Amniotic stem cell (primary cell): ENCODE results near the gene DAGLA.

Experiments
- DNase-seq: peaks from one replicate; lab custom pipeline; 2025; lab: John Stamatoyannopoulos, UW

The DAGLA gene

DNA sequence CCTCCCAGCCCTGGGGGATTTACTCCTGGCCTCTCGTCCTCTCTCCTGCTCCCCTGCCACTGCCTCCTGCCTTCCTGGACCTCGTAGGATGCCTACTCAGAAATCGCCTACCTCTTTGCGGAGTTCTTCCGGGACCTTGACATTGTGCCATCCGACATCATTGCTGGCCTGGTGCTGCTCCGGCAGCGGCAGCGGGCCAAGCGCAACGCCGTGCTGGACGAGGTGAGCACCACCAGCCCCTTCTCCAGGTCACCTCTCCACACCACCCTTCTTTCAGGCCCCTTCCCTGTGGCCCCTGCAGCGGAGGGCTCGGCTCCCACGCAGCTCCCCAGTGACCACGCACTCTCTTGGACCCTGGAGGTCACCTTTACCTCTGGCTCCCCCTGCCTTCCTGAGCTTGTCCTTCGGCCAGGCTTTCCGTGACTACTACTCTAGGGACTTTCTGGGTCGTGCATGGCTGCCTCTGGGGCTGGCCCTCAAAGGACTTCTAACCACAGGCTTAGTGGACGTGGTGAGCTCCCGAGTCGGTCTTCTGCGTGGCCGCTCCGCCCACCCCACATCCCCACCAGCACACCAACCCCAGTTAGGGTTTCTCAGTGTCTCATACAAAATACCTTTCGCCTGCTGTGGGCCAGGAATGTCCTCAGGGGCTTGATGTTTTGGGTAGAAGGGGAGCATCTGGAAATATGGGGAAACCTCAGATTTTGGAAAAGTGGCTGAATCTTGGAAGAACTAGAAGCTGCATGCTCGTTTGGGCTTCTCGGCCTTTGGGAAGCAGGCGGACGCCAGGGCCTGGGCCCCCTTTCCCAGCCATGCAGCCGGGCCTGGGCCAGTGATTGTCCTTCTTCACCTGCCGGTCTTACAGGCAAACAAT lies 48.1 kb downstream of the DAGLA start:
- DNase-seq: no peak

DNA sequence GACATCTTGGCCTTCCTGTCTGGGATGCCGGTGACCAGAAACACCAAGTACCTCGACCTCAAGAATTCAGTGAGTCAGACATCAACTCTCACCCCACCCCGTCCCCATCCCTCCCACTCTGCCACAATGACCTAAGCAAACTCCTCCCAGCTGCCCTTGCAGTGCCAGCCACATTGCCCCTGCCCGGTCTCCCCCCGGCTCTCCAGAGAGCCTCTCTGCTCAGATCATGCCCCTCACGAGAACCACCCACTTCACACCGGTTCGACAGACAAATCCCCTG lies 48.7 kb downstream of the DAGLA start:
- no peak for DNase-seq

DNA sequence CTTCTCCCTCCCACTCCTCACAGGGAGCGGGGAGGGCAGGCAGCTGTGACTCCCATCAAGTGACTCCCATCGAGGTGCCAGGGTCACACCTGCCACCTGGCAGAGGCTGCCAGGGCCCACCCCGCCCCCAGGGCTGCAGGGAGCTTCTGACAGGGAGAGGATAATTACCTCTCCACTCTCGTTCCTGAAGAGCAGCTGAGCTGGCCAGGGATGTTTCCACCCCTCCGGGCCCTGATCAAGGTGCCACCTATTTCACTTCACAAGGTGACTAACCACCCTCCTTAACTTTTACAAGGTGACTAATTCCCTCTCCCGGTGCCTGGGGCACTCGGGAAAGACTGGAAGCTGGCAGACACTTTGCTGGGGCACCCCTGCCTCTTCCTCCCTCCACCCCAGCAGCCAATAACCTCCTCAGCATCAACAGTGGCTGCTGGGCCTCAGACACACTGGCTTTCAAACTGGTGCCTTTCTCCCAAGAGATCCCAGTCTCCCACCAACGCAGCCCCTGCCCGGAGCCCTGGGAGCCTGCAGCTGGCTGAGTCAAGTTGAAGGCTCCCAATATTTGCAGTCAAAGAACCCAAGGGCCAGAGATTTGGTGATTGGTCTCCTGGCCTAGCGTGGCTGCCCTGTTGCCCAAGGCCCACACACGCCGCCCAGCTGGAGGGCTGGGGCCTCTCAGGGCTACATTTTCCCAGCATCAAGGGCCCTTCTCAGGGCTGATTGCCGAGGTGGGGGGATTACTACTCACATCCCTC lies 50.2 kb downstream of the DAGLA start:
- DNase-seq: no peak

DNA sequence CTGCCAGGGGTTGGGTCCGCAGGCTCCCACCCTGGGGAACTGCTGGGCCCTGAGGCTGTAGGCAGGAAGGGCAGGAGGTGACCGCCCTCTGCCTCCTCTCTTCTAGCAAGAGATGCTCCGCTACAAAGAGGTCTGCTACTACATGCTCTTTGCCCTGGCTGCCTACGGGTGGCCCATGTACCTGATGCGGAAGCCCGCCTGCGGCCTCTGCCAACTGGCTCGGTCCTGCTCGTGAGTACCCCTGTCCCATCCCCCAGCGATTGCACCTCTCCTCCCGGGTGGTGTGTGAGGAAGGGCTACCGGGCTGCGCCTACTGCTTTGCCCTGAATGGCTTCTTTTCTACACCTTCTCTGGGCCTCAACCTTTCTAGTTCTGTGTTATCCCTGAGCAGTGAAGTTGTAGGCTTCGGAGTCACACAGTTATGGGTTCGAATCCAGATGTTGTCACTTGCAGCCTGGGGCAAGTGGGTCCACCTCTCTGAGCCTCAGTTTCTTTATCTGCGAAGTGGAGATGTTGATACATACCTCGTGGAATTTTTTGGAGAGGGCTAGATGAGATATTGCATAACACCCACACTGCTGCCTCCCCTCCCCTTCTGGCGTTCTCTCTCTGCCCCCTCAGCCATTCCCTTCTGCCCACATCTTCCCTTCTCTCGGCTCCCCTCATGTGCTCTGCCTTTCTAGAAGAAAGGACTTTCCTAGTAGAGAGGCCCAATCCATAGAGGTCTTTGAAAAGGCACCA lies 51.2 kb downstream of the DAGLA start:
- no peak for DNase-seq

DNA sequence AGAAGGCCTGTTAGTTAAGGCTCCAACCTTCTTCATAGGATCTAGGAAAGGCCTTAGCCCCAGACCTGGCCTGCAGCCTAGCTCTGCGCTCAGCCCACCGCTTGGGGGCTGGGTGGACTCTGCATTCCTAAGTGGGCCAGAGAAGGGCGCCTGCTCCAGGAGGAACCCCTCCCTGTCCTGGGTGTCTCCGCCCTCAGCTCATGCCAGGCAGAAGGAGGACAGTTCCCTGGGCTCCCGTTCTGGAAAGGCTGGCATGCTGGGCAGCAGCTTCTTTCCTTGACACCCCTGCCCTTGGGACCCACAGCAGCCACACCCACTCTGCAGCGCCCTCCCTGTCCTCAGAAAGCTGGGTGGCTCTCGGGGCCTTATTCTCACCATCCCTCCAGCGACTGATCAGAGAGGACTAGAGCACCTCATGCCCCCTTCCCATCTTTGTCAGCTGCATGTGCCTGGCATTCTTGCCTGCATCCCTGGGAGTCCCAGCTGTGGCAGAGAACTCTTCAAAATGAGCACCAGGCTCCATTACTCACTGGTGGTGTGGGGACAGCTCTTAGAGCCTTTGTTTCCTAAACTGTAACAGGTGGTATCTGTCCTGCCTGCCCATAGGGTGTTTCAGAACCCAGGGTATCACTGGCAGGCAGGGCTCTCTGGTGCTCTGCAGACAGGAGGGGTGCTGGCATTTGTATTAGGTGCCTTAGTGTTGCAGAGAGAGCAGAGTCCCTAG lies 51.9 kb downstream of the DAGLA start:
- no peak for DNase-seq

DNA sequence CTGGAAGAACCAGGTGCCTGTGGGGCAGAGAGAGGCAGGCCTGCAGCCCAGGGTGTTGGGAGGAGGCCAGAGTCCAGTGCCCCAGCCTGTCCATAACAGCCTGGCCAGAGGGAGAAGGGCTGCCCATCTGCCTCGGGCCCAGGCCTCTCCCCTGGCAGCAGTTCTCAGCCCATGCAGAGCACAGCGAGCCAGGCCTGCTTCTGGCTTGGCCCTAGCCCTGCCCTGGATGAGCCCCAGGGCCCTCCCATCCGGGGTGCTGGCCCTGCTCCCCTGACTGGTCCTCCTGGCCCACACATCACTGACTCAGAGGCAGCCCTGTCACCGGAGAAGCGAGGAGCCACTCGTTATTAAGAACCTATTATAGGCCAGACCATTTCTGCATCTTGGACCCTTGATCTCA lies 52.5 kb downstream of the DAGLA start:
- no peak for DNase-seq

DNA sequence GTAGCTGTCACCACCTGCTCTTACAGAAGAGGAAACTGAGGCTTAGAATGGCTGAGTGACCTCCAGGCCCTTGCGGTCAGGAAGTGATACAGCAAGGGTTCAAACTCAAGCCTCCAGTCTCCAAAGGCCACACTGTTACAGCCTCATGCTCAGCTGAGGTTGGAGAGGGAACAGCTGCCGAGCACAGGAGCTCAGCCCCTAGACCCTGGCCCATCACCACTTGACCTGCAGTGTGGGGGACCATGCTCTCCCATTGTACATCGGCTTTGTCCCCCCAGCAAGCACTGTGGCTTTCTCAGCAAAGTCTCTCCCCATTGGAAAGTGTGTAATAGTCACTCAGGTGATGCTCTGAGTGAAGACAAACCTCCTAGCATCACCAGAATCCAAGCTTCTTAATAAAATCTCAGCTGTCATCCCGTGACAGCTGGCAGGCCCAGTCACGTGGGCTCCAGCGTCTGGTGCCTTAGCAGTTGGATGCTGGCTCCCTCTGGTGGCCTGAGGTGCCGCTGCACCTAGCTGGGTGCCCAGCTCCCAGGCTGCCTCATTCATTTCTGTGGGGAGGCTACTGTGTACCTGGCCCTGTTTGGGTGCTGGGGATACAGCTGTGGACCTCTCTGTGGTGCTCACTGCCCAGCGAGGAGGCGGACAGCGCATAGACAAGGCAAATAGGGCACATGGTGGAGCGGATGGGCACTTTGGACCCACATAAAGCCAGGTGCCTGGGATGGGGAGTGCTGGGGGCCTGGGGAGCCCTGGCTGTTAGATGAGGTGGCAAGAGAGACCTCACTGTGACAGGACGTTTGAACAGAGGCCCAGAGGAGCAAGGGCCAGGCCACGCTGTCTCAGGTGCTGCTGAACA lies 53.2 kb downstream of the DAGLA start:
- DNase-seq: peak; percentile 63

DNA sequence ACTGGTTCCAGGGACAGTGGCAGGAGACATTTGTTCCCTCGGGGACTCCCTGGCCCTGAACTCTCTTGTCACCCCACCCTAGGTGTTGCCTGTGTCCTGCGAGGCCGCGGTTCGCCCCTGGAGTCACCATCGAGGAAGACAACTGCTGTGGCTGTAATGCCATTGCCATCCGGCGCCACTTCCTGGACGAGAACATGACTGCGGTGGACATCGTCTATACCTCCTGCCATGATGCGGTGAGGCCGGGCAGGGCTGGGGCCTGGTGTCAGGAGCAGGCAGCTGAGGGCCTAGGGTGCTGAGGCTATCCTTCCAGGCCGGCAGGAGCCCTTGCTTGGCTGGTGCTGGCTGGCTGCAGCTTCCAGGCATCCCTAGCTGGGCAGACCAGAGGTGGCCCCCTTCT lies 54.6 kb downstream of the DAGLA start:
- no peak for DNase-seq

DNA sequence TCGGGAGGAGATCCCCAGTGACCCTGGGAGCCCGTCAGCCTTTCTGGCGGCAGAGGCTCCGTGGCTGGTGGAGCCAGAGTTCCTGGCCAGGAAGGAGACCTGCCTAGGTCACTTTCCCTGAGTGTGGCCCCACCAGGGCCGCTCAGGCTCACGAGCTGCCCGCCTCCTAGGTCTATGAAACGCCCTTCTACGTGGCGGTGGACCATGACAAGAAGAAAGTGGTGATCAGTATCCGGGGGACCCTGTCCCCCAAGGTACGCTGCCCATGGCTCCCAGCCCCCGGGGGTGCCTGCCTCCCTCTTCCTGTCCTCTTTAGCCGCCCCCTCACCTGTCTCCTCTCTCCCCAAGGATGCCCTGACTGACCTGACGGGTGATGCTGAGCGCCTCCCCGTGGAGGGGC lies 55.2 kb downstream of the DAGLA start:
- DNase-seq: no peak

DNA sequence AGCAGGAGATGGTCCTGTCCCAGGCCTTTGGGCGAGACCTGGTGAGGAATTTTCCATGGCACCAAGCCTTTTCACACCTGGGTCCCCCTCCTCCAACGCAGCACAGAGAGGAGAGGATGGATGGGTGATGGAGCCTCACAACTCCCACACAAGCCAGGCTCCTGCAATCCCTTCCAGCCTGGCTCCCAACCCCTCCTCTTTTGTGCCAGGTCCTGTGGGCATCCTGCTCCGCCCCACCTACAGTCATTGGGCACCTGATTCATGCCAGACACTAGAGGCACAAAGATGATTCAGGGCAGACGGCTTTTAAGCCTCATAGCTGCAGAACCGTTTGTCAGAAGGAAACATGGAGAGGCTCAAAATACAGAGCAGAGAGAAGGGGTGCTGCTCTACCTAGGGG lies 56.1 kb downstream of the DAGLA start:
- DNase-seq: no peak

DNA sequence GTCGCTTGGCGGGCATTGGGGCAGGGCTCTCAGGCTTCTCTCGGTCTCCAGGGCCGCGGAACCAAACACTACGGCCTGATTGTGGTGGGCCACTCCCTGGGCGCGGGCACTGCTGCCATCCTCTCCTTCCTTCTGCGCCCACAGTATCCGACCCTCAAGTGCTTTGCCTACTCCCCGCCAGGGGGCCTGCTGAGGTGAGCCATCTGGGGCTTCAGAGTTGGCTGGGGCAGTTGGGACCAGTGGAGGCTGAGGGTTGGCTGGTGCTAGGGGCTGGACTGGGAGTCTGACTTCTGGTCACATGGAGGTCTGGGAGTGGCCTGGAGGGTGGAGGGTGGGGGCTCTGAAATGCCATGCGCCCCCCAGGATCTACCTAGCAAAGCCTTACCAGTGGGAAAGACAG lies 56.9 kb downstream of the DAGLA start:
- no peak for DNase-seq

DNA sequence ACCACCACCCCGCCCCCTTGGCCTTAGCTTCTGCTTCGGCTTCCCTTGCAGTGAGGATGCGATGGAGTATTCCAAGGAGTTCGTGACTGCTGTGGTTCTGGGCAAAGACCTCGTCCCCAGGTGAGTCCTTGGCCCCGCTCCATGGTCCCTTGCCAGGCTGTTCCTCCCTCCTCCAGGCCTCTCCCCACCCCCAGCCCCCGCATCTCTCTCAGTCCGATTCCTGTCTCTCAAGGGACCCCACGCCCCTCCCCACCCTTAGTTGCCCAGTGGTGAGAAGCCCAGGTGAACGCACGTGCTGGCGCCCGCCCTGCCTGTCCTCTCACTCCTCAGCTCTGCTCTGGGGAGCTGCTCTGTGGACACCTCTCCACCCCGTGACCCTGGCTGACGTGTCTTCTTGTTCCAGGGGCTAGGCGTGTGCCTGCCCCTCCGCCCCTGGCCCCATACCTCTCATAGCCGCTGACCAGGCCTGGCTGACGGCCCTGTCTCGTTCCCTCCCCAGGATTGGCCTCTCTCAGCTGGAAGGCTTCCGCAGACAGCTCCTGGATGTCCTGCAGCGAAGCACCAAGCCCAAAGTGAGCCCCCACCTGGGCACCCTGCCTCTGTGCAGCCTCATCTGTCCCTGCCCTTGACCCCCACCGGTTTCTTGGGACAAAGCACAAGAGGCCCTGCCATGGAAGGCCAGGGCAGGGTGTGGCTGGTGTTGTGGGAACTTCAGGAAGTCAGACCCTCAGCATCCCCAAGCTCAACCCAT lies 57.6 kb downstream of the DAGLA start:
- no peak for DNase-seq

DNA sequence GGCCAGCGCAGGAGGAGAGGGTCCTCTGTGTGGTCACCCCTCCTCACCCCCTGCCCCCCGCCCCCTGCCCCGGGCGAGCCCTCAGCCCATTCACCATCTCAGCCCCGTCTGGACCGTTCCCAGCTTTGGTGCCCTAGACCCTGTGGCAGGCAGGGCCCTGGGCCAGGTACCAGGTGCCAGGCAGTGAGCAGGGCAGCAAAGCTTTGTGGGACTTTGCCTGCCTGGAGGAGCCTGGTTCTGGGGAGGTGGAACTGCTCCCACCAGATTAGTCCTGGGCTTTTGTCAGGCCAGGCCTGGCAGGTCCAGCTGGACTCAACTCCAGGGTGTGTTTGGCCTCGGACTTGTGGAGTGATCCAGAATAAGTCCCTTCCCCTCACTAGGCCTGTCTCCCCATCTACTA lies 58.6 kb downstream of the DAGLA start:
- DNase-seq: no peak

DNA sequence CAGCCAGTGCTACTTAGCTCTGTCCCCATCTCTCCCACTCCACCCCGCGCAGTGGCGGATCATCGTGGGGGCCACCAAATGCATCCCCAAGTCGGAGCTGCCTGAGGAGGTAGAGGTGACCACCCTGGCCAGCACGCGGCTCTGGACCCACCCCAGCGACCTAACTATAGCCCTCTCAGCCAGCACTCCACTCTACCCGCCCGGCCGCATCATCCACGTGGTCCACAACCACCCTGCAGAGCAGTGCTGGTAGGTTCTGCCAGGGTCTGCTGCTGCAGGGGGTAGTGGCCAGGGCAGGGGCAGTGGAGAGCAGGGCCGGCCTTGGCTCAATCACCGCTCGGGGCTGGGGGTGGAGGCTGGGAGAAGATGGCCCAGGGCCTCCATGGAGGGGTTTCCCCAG lies 59.2 kb downstream of the DAGLA start:
- DNase-seq: no peak

DNA sequence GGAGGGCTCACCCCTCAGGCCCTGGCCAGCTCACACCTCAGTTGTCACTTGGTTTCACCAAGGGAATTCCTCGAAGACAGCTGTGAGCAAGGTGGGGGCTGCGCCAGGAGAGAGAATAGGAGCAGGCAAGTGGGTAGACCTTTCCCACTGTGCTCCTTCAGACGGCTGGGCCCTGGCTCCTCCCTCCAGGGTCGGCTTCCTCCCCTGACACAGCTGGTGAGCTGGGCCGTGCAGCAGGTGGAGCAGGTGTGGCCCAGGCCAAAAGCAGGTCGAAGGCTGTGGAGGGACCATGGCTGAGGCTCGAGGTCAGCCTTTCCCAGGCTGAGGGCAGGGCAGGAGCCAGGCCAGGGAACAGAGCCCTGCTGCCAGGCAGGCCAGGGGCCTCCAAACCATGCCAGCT lies 59.8 kb downstream of the DAGLA start:
- DNase-seq: no peak

DNA sequence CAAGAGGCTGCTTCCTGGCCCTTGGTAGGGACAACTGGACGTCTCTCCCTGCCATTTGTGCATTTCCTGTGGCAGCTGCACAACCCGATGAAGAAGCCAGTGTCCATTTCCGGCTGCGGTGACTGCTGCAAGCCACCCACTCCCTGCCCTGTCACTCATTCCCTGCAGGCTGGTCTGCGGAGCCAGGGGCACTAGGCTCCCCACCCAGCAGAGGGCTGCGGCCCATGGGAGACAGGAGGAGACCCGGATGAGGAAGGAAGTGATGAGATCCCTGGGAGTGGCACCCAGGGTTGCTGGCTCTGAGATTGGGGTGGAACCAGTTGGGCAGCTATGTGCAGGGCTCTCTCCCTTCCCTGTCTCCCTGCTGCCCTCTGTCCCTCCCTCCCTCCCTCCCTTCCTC lies 62.2 kb downstream of the DAGLA start:
- DNase-seq: no peak

DNA sequence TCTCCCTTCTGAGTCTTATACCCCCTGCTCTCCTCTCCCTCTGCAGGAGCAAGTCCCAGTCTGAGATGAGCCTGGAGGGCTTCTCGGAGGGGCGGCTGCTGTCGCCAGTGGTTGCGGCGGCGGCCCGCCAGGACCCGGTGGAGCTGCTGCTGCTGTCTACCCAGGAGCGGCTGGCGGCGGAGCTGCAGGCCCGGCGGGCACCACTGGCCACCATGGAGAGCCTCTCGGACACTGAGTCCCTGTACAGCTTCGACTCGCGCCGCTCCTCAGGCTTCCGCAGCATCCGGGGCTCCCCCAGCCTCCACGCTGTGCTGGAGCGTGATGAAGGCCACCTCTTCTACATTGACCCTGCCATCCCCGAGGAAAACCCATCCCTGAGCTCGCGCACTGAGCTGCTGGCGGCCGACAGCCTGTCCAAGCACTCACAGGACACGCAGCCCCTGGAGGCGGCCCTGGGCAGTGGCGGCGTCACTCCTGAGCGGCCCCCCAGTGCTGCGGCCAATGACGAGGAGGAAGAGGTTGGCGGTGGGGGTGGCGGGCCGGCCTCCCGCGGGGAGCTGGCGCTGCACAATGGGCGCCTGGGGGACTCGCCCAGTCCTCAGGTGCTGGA lies 63.4 kb downstream of the DAGLA start:
- DNase-seq: no peak

DNA sequence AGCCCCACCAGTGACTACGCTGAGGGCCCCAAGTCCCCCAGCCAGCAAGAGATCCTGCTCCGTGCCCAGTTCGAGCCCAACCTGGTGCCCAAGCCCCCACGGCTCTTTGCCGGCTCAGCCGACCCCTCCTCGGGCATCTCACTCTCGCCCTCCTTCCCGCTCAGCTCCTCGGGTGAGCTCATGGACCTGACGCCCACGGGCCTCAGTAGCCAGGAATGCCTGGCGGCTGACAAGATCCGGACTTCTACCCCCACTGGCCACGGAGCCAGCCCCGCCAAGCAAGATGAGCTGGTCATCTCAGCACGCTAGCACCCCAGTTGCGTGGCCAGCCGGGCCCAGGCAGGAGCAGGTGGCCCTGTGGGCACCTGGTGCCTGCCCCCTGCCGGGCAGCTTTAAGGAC lies 64.0 kb downstream of the DAGLA start:
- no peak for DNase-seq

DNA sequence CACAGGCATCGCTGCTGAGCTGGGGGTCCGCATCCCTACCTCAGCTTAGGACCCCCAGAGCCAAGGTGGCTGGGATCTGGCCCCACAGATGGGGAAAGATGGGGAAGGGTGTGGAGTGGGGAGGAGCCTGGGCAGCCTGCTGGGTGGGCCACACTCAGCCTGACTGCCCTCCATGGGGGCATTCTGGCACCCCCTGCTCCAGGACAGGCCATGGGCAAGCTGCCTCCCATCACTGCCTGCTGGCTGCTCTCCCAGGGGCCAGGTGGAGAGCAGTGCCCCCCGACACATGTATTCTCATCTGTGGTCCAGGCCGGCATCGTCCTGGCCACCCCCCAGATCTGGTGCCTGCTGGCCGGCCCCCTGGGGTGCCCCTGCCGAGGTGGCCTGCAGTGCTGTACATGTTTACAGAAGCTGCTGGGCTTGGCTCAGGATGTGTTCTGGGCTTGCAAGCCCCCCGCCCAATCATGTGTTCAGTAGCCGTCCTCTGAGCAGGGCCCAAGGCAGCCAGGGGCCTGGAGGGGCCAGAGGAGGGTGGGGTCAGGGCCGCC lies 64.5 kb downstream of the DAGLA start:
- no peak for DNase-seq
